Activated T-helper 17 cell treated with anti-CD3 and anti-CD28 coated beads, Interleukin-2, amount 50 U/mL, for 72 hours (primary cell): ENCODE measurements around the gene C1R. TPM values are rescaled to one million over a fixed set of nuclear protein-coding genes. Genes with fewer than 3 reads are reported as not detected.

Source experiments
- ATAC-seq: fragments of 150-1000 bp; cut with Tn5 transposase; replicated peaks from 2 replicates; pipeline ENCODE4 v1.10.0; 2021; ENCODE audit warnings: mild to moderate bottlenecking, moderate library complexity
- H3K27ac Mint-ChIP-seq: one replicate; pipeline ENCODE4 v1.8.0; 2022; ENCODE audit warnings: mixed read lengths
- H3K27me3 Mint-ChIP-seq: one replicate; pipeline ENCODE4 v1.8.0; 2022; ENCODE audit warnings: mixed read lengths
- H3K36me3 Mint-ChIP-seq: one replicate; pipeline ENCODE4 v1.8.0; 2022; ENCODE audit warnings: low read depth, mild to moderate bottlenecking, mixed read lengths
- H3K4me1 Mint-ChIP-seq: one replicate; pipeline ENCODE4 v1.8.0; 2022; ENCODE audit warnings: mixed read lengths
- H3K4me3 Mint-ChIP-seq: one replicate; pipeline ENCODE4 v1.8.0; 2022; ENCODE audit warnings: mild to moderate bottlenecking, mixed read lengths
- H3K9me3 Mint-ChIP-seq: one replicate; pipeline ENCODE4 v1.8.0; 2022; ENCODE audit warnings: mixed read lengths
- total RNA-seq, 2 donors: library from RNA; stranded (reverse); gene quantifications; one replicate each; pipeline ENCODE4 v1.2.3, GENCODE V29; 2022

The C1R gene
- total RNA-seq, 2 donors from 2014 or later: 3.2 to 3.3 TPM

DNA sequence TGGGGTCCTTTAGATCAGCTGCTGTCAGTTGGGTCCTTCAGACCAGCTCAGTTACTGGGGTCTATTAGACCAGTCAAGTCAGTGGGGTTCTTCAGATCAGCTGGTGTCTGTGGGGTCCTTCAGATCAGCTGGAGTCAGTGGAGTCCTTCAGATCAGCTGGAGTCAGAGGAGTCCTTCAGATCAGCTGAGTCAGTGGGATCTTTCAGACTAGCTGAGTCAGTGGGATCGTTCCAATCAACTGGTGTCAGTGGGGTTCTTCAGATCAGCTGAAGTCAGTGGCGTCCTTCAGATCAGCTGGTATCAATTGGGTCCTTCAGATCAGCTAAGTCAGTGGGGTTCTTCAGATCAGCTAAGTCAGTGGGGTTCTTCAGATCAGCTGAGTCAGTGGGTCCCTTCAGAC, 59.3 kb downstream of the C1R start:
- Mint-ChIP-seq H3K9me3 (no peaks in the 10 kb centered on the region), H3K4me1 (no peaks in the 10 kb centered on the region), H3K36me3 (no peaks in the 10 kb centered on the region), H3K27me3 (no peaks in the 10 kb centered on the region), H3K4me3 (no peak overlapping the region), H3K27ac (no peak overlapping the region)
- ATAC-seq: no peak

DNA sequence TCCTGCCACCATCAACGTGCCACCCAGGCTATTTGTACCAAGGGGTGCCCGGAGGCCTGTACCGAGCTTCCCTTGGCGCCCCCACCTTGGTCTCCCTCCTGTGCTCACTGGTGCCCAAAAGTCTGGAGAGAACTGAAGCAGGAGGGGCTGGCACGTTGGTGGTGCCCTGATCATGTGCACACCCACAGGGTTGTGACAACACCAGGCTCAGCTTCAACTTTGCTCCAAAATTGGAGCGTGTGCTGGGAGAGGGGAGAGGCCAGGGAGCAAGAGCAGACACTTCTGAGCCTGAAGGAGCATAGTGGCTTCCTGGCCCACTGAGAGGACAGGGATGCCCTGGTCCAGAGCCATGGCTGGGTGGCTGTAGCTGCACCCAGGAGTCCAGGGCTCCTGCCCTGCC, 60.9 kb downstream of the C1R start:
- Mint-ChIP-seq H3K4me3 (no peak overlapping the region), H3K9me3 (no peaks in the 10 kb centered on the region), H3K36me3 (no peaks in the 10 kb centered on the region), H3K27me3 (no peaks in the 10 kb centered on the region), H3K4me1 (no peaks in the 10 kb centered on the region), H3K27ac (no peak overlapping the region)
- no peak for ATAC-seq

Other genes with a start within 250 kb of the C1R start
- gene CDCA3, start 241.2 kb downstream of the C1R start, total RNA-seq: 100 to 1,000 TPM in 1 of 2 donors, 10 to 100 TPM in 1; 86.9 to 104 TPM
- gene USP5, start 240.3 kb downstream of the C1R start, total RNA-seq: 100 to 1,000 TPM in 1 of 2 donors, 10 to 100 TPM in 1; 83.4 to 149 TPM
- gene TPI1, start 224.9 kb downstream of the C1R start, total RNA-seq: 1,000 to 10,000 TPM; 1,893 to 2,116 TPM
- 1 to 10 TPM; 2.2 to 2.4 TPM for gene SPSB2, start 219.1 kb downstream of the C1R start, total RNA-seq
- gene LRRC23, start 187.6 kb downstream of the C1R start, total RNA-seq: 1 to 10 TPM; 4.4 to 7.6 TPM
- 100 to 1,000 TPM; 234 to 858 TPM for gene ENO2, start 177.9 kb downstream of the C1R start, total RNA-seq
- gene ATN1, start 164.5 kb downstream of the C1R start, total RNA-seq: 10 to 100 TPM; 34.0 to 62.3 TPM
- not detected for gene RNU7-1, start 148.6 kb downstream of the C1R start, total RNA-seq
- gene C12orf57, start 148.4 kb downstream of the C1R start, total RNA-seq: 100 to 1,000 TPM; 192 to 307 TPM
- gene PTPN6, start 141.1 kb downstream of the C1R start, total RNA-seq: 100 to 1,000 TPM; 134 to 223 TPM
- 100 to 1,000 TPM; 285 to 436 TPM for gene PHB2, start 121.8 kb downstream of the C1R start, total RNA-seq
- 10 to 100 TPM; 50.9 to 90.5 TPM for gene EMG1, start 121.5 kb downstream of the C1R start, total RNA-seq
- gene LPCAT3, start 74.0 kb downstream of the C1R start, total RNA-seq: 10 to 100 TPM; 13.2 to 34.8 TPM
- gene C1S, start 31.7 kb downstream of the C1R start, total RNA-seq: 10 to 100 TPM in 1 of 2 donors, 1 to 10 TPM in 1; 6.9 to 13.1 TPM
- 10 to 100 TPM; 14.0 to 30.6 TPM for gene C1RL, start 16.8 kb upstream of the C1R start, total RNA-seq
- not detected for gene RBP5, start 36.4 kb upstream of the C1R start, total RNA-seq
- gene CLSTN3, start 37.9 kb upstream of the C1R start, total RNA-seq: 10 to 100 TPM; 51.8 to 61.9 TPM
- 10 to 100 TPM; 21.4 to 31.4 TPM for gene PEX5, start 97.2 kb upstream of the C1R start, total RNA-seq
- not detected for gene ACSM4, start 211.6 kb upstream of the C1R start, total RNA-seq